ENCODE measurements around the gene OR7C1. TPM values are rescaled to one million over a fixed set of nuclear protein-coding genes. Genes with fewer than 3 reads are reported as not detected.

The OR7C1 gene
- total RNA-seq, 1 experiment from 2014 or later: 0.05 TPM

Small RNAs within 50 kb of the gene (small RNA-seq; reads per million reads assigned to genes)
- 0 to 0.10 reads per million in 2 experiments for gene AC005255.1

Other genes with a start within 250 kb of the OR7C1 start
- gene ADGRE3, start 160.3 kb downstream of the OR7C1 start, total RNA-seq (2014; rRNA removed; shearing (Covaris generic)): not detected in 2 replicates
- gene ZNF333, start 145.1 kb downstream of the OR7C1 start, total RNA-seq (2014; rRNA removed; shearing (Covaris generic)): 4.9 and 7.6 TPM in 2 replicates
- gene ADGRE2, start 56.6 kb downstream of the OR7C1 start, total RNA-seq (2014; rRNA removed; shearing (Covaris generic)): 0.29 and 0.59 TPM in 2 replicates
- gene OR7A5, start within 50 bp of the OR7C1 start, total RNA-seq (2014; rRNA removed; shearing (Covaris generic)): 0.43 and 0.79 TPM in 2 replicates
- gene OR7A10, start 13.7 kb upstream of the OR7C1 start, total RNA-seq (2014; rRNA removed; shearing (Covaris generic)): not detected in 2 replicates
- gene OR7A17, start 50.9 kb upstream of the OR7C1 start, total RNA-seq (2014; rRNA removed; shearing (Covaris generic)): not detected in 2 replicates
- not detected in 2 replicates for gene OR7C2, start 106.3 kb upstream of the OR7C1 start, total RNA-seq (2014; rRNA removed; shearing (Covaris generic))
- gene SLC1A6, start 144.7 kb upstream of the OR7C1 start, total RNA-seq (2014; rRNA removed; shearing (Covaris generic)): not detected in 2 replicates
- gene CASP14, start 214.3 kb upstream of the OR7C1 start, total RNA-seq (2014; rRNA removed; shearing (Covaris generic)): not detected in 2 replicates
- not detected in 2 replicates for gene OR1I1, start 247.0 kb upstream of the OR7C1 start, total RNA-seq (2014; rRNA removed; shearing (Covaris generic))